ENCODE measurements around the gene OBSL1.

- no peak for TF ChIP-seq CTCF (IDR thresholded peaks at IDR 0.05)
- TF ChIP-seq POLR2A (IDR thresholded peaks at IDR 0.05), result no peak
Observed at GRCh38 chr2:219538956-219539788, 32.2 kb downstream of the OBSL1 start.

Data from tibial nerve (tissue), 3 donors.